ENCODE measurements around the gene VASP. TPM values are rescaled to one million over a fixed set of nuclear protein-coding genes. Genes with fewer than 3 reads are reported as not detected.
A peak's percentile ranks its signal among the peaks of the same experiment; 100 is the strongest.

Gene VASP
- total and polyA plus RNA-seq, 2 of the 13 experiments (the other 11 are each of a cell fraction or from before 2014, with no cell fraction given), result 41.8 to 67.1 TPM

DNA sequence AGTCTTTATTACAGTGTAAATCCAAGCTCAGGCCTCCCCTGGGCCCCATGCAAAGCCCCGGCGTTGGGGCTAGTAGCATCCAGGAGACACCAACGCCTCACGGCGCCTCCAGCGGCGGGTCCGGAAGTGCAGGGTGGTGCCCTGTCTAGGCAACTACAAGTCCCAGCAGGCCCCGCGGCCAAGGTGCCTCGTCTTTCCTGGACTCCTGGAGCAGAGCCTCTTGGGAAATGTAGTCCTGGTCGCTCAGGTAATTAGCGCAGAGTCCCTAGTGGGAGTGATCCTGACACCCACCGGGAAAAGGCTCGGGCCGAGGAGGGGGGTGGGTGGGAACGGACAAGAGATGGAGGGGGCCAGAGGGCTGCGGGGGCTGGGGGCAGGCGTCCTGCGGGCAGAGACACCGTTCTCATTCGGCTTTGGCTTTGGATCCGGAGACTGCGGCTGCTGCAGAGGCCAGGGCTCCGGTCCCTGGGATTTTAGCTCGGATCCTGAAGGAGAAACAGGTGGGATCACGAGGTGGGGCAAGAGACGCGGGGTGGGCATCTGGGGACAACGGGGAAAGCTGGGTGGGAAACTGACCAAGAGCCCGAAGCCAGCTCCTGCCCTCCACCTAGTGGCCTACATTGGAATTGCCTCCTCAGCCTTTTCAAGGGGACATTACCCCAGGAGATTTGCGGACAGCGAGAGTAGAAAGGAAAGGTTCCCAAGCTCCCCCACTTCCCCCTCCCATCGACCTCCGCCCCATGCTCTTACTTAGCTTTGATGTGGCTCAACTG is 21.8 kb upstream of the VASP start (continued):
- TF ChIP-seq DNMT1 (CRISPR knock-in tag; IDR thresholded peaks at IDR 0.05) (no peak), ZFP1 (CRISPR knock-in tag; IDR thresholded peaks at IDR 0.05) (no peak), ZNF839 (CRISPR knock-in tag; IDR thresholded peaks at IDR 0.05; ENCODE audit: borderline replicate concordance) (0 out of 2 replicates have a peak, but pooled peaks have one; percentile 49), KAT8 (CRISPR knock-in tag; IDR thresholded peaks at IDR 0.05) (peak; percentile 52; the same call in 1 of the 2 replicates), HNF4A (CRISPR knock-in tag; IDR thresholded peaks at IDR 0.05) (no peak), ZNF776 (CRISPR knock-in tag; IDR thresholded peaks at IDR 0.05) (no peak), MED8 (CRISPR knock-in tag; IDR thresholded peaks at IDR 0.05; ENCODE audit: insufficient replicate concordance) (no peak), SNAI1 (CRISPR knock-in tag; IDR thresholded peaks at IDR 0.05; ENCODE audit: borderline replicate concordance) (no peak), ZNF564 (CRISPR knock-in tag; IDR thresholded peaks at IDR 0.05) (no peak), NFATC3 (CRISPR knock-in tag; IDR thresholded peaks at IDR 0.05) (no peak), KDM2A (CRISPR knock-in tag; IDR thresholded peaks at IDR 0.05; ENCODE audit: borderline replicate concordance, low read depth) (peak; percentile 75; the same call in 1 of the 2 replicates), SRSF1 (optimal IDR thresholded peaks at IDR 0.05; ENCODE audit: low read depth, low read length) (no peak), ZNF660 (CRISPR knock-in tag; IDR thresholded peaks at IDR 0.05; ENCODE audit: borderline replicate concordance, low read depth) (no peak), GZF1 (CRISPR knock-in tag; IDR thresholded peaks at IDR 0.05) (no peak), RFX3 (CRISPR knock-in tag; IDR thresholded peaks at IDR 0.05) (no peak)
- TF ChIP-seq, protein P1, sequence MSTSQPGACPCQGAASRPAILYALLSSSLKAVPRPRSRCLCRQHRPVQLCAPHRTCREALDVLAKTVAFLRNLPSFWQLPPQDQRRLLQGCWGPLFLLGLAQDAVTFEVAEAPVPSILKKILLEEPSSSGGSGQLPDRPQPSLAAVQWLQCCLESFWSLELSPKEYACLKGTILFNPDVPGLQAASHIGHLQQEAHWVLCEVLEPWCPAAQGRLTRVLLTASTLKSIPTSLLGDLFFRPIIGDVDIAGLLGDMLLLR (CRISPR knock-in tag; IDR thresholded peaks at IDR 0.05), result no peak
- TF ChIP-seq, protein P2, sequence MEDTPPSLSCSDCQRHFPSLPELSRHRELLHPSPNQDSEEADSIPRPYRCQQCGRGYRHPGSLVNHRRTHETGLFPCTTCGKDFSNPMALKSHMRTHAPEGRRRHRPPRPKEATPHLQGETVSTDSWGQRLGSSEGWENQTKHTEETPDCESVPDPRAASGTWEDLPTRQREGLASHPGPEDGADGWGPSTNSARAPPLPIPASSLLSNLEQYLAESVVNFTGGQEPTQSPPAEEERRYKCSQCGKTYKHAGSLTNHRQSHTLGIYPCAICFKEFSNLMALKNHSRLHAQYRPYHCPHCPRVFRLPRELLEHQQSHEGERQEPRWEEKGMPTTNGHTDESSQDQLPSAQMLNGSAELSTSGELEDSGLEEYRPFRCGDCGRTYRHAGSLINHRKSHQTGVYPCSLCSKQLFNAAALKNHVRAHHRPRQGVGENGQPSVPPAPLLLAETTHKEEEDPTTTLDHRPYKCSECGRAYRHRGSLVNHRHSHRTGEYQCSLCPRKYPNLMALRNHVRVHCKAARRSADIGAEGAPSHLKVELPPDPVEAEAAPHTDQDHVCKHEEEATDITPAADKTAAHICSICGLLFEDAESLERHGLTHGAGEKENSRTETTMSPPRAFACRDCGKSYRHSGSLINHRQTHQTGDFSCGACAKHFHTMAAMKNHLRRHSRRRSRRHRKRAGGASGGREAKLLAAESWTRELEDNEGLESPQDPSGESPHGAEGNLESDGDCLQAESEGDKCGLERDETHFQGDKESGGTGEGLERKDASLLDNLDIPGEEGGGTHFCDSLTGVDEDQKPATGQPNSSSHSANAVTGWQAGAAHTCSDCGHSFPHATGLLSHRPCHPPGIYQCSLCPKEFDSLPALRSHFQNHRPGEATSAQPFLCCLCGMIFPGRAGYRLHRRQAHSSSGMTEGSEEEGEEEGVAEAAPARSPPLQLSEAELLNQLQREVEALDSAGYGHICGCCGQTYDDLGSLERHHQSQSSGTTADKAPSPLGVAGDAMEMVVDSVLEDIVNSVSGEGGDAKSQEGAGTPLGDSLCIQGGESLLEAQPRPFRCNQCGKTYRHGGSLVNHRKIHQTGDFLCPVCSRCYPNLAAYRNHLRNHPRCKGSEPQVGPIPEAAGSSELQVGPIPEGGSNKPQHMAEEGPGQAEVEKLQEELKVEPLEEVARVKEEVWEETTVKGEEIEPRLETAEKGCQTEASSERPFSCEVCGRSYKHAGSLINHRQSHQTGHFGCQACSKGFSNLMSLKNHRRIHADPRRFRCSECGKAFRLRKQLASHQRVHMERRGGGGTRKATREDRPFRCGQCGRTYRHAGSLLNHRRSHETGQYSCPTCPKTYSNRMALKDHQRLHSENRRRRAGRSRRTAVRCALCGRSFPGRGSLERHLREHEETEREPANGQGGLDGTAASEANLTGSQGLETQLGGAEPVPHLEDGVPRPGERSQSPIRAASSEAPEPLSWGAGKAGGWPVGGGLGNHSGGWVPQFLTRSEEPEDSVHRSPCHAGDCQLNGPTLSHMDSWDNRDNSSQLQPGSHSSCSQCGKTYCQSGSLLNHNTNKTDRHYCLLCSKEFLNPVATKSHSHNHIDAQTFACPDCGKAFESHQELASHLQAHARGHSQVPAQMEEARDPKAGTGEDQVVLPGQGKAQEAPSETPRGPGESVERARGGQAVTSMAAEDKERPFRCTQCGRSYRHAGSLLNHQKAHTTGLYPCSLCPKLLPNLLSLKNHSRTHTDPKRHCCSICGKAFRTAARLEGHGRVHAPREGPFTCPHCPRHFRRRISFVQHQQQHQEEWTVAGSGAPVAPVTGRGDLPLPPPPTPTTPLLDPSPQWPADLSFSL (CRISPR knock-in tag; IDR thresholded peaks at IDR 0.05), result no peak
- TF ChIP-seq, protein P3, sequence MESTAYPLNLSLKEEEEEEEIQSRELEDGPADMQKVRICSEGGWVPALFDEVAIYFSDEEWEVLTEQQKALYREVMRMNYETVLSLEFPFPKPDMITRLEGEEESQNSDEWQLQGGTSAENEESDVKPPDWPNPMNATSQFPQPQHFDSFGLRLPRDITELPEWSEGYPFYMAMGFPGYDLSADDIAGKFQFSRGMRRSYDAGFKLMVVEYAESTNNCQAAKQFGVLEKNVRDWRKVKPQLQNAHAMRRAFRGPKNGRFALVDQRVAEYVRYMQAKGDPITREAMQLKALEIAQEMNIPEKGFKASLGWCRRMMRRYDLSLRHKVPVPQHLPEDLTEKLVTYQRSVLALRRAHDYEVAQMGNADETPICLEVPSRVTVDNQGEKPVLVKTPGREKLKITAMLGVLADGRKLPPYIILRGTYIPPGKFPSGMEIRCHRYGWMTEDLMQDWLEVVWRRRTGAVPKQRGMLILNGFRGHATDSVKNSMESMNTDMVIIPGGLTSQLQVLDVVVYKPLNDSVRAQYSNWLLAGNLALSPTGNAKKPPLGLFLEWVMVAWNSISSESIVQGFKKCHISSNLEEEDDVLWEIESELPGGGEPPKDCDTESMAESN (CRISPR knock-in tag; conservative IDR thresholded peaks at IDR 0.05), result no peak
- TF ChIP-seq, protein P4, sequence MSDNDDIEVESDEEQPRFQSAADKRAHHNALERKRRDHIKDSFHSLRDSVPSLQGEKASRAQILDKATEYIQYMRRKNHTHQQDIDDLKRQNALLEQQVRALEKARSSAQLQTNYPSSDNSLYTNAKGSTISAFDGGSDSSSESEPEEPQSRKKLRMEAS (IDR thresholded peaks at IDR 0.05), result no peak
- TF ChIP-seq, protein P5, sequence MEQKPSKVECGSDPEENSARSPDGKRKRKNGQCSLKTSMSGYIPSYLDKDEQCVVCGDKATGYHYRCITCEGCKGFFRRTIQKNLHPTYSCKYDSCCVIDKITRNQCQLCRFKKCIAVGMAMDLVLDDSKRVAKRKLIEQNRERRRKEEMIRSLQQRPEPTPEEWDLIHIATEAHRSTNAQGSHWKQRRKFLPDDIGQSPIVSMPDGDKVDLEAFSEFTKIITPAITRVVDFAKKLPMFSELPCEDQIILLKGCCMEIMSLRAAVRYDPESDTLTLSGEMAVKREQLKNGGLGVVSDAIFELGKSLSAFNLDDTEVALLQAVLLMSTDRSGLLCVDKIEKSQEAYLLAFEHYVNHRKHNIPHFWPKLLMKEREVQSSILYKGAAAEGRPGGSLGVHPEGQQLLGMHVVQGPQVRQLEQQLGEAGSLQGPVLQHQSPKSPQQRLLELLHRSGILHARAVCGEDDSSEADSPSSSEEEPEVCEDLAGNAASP (CRISPR knock-in tag; IDR thresholded peaks at IDR 0.05; ENCODE audit: borderline replicate concordance), result 0 out of 2 replicates have a peak, but pooled peaks have one; percentile 44
